PC-3 (cell line): ENCODE measurements around the gene ZBTB9.
"Not testable (repeated sequence)": the region's sequence is repeated elsewhere in the genome, so short reads cannot be mapped to it uniquely, and the experiment has no call there.

ENCODE experiments used
- EZH2 ChIP-seq: fragments of 300-600 bp; sonication (generic); IDR thresholded peaks from one replicate; pipeline ENCODE4 v1.6.1; 2017; ENCODE audit warnings: antibody characterized with exemption, mild to moderate bottlenecking, low read length; ENCODE audit not compliant: unreplicated experiment
- TF ChIP-seq, protein P1 (sequence below): fragments of 300-600 bp; sonication (generic); conservative IDR thresholded peaks from 2 replicates; pipeline ENCODE4 v1.5.1; 2017; ENCODE audit warnings: antibody characterized with exemption, low read depth, mild to moderate bottlenecking, low read length

- TF ChIP-seq, protein P1, sequence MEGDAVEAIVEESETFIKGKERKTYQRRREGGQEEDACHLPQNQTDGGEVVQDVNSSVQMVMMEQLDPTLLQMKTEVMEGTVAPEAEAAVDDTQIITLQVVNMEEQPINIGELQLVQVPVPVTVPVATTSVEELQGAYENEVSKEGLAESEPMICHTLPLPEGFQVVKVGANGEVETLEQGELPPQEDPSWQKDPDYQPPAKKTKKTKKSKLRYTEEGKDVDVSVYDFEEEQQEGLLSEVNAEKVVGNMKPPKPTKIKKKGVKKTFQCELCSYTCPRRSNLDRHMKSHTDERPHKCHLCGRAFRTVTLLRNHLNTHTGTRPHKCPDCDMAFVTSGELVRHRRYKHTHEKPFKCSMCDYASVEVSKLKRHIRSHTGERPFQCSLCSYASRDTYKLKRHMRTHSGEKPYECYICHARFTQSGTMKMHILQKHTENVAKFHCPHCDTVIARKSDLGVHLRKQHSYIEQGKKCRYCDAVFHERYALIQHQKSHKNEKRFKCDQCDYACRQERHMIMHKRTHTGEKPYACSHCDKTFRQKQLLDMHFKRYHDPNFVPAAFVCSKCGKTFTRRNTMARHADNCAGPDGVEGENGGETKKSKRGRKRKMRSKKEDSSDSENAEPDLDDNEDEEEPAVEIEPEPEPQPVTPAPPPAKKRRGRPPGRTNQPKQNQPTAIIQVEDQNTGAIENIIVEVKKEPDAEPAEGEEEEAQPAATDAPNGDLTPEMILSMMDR: not testable (repeated sequence)
- not testable (repeated sequence) for TF ChIP-seq EZH2
These were observed 30.4 kb downstream of the ZBTB9 start for GRCh38 chr6:33484673-33485262.
